Measurements from ENCODE around the gene LCN2. TPM values are rescaled to one million over a fixed set of nuclear protein-coding genes. Genes with fewer than 3 reads are reported as not detected.

Gene LCN2
- total and polyA plus RNA-seq, 9 of the 15 experiments (the other 6 are each of a cell fraction or from before 2014, with no cell fraction given) = 0.10 to 1.2 (median 0.44) TPM; not detected in 1

GRCh38 chr9:128192601-128193371 is 43.5 kb downstream of the LCN2 start (continued):
- 0 out of 2 replicates have a peak, but pooled peaks have one; percentile 54 for TF ChIP-seq ZBTB26 (CRISPR knock-in tag; IDR thresholded peaks at IDR 0.05)
- TF ChIP-seq ZNF133 (CRISPR knock-in tag; IDR thresholded peaks at IDR 0.05) = peak; percentile 15; the same call in 1 of the 2 replicates
- TF ChIP-seq MITF (IDR thresholded peaks at IDR 0.05) = no peak
- no peak for TF ChIP-seq ADNP (tag; IDR thresholded peaks at IDR 0.05)
- no peak for TF ChIP-seq ZNF134 (CRISPR knock-in tag; conservative IDR thresholded peaks at IDR 0.05)
- no peak; the same call in none of the 2 replicates for TF ChIP-seq KLF13 (tag; IDR thresholded peaks at IDR 0.05; ENCODE audit: borderline replicate concordance, low read depth)
- TF ChIP-seq ZNF217 (CRISPR knock-in tag; IDR thresholded peaks at IDR 0.05) = no peak
- TF ChIP-seq GTF2F1 (IDR thresholded peaks at IDR 0.05; ENCODE audit: low read depth, low read length) = no peak
- no peak for TF ChIP-seq CBX1 (IDR thresholded peaks at IDR 0.05; ENCODE audit: low read depth)
- TF ChIP-seq MTF1 (CRISPR knock-in tag; IDR thresholded peaks at IDR 0.05; ENCODE audit: borderline replicate concordance) = peak; percentile 81
- TF ChIP-seq SMC3 (conservative IDR thresholded peaks at IDR 0.05; ENCODE audit: insufficient read depth, low read depth, low read length) = no peak
- TF ChIP-seq SP2 (IDR thresholded peaks at IDR 0.05; ENCODE audit: extremely low read depth, low read depth, low read length, poor library complexity, severe bottlenecking) = peak; percentile 9
- TF ChIP-seq KDM2B (CRISPR knock-in tag; IDR thresholded peaks at IDR 0.05) = peak; percentile 95
- no peak for TF ChIP-seq SIRT6 (IDR thresholded peaks at IDR 0.05; ENCODE audit: low read depth, low read length)
- no peak for TF ChIP-seq TCFL5 (CRISPR knock-in tag; conservative IDR thresholded peaks at IDR 0.05)
- TF ChIP-seq ZNF79 (CRISPR knock-in tag; IDR thresholded peaks at IDR 0.05; ENCODE audit: low read depth) = 0 out of 2 replicates have a peak, but pooled peaks have one; percentile 48
- TF ChIP-seq SRSF1 (IDR thresholded peaks at IDR 0.05; ENCODE audit: low read depth, low read length) = no peak
- TF ChIP-seq, protein P1, sequence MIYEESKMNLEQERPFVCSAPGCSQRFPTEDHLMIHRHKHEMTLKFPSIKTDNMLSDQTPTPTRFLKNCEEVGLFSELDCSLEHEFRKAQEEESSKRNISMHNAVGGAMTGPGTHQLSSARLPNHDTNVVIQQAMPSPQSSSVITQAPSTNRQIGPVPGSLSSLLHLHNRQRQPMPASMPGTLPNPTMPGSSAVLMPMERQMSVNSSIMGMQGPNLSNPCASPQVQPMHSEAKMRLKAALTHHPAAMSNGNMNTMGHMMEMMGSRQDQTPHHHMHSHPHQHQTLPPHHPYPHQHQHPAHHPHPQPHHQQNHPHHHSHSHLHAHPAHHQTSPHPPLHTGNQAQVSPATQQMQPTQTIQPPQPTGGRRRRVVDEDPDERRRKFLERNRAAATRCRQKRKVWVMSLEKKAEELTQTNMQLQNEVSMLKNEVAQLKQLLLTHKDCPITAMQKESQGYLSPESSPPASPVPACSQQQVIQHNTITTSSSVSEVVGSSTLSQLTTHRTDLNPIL (CRISPR knock-in tag; IDR thresholded peaks at IDR 0.05) = no peak
- no peak for TF ChIP-seq TGIF2 (CRISPR knock-in tag; IDR thresholded peaks at IDR 0.05)
- no peak for TF ChIP-seq BRF2 (IDR thresholded peaks at IDR 0.05; ENCODE audit: borderline replicate concordance, insufficient read depth, insufficient read length)
